Stimulated activated CD4-positive, alpha-beta T cell treated with anti-CD3 and anti-CD28 coated beads, Interleukin-1b, Interleukin-23, amount 100 ng/mL, for 24 hours (primary cell): ENCODE data around the gene ROBO1.

ENCODE experiments used
- DNase-seq, 4 experiments: peaks; one replicate each; pipeline ENCODE4 v3.0.0-alpha.2; 2020; ENCODE audit warnings: low read depth in 4 of 4, low spot score in 1 of 4

Gene ROBO1

GRCh38 chr3:78604341-78604740 lies 1163.5 kb downstream of the ROBO1 start:
- no peak for DNase-seq

GRCh38 chr3:78601249-78601648 lies 1166.5 kb downstream of the ROBO1 start:
- DNase-seq: no peak

- DNase-seq: no peak
These were observed 1178.0 kb downstream of the ROBO1 start for GRCh38 chr3:78589778-78590177.

- DNase-seq: no peak
These were observed 1178.7 kb downstream of the ROBO1 start for GRCh38 chr3:78588906-78589621.

- no peak for DNase-seq
These were observed 1187.1 kb downstream of the ROBO1 start for GRCh38 chr3:78580681-78581080.

GRCh38 chr3:78571486-78571885 lies 1196.3 kb downstream of the ROBO1 start:
- no peak for DNase-seq

GRCh38 chr3:78570496-78570895 lies 1197.3 kb downstream of the ROBO1 start:
- no peak for DNase-seq

- DNase-seq: no peak
These were observed 1198.0 kb downstream of the ROBO1 start for GRCh38 chr3:78569804-78570203.

GRCh38 chr3:78565712-78566111 lies 1202.1 kb downstream of the ROBO1 start:
- no peak for DNase-seq

- DNase-seq: no peak
These were observed 1205.5 kb downstream of the ROBO1 start for GRCh38 chr3:78562328-78562727.
